T-helper 9 cell (primary cell): ENCODE measurements around the gene RPS19BP1.

ENCODE experiments used
- DNase-seq: peaks from one replicate; pipeline ENCODE4 v3.0.0-alpha.2; 2020

RPS19BP1 gene

DNA sequence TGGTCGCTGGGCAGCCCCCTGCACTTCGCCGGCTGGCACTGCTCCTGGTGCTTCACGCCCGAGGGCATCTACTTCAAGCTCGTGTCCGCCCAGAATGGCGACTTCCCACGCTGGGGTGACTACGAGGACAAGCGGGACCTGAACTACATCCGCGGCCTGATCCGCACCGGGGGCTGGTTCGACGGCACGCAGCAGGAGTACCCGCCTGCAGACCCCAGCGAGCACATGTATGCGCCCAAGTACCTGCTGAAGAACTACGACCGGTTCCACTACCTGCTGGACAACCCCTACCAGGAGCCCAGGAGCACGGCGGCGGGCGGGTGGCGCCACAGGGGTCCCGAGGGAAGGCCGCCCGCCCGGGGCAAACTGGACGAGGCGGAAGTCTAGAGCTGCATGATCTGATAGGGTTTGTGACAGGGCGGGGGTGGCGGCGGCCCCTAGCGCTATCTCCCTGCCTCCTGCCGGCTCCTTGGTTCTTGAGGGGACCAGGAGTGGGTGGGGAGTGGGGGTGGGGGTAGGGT is 43.9 kb downstream of the RPS19BP1 start:
- DNase-seq, result no peak

DNA sequence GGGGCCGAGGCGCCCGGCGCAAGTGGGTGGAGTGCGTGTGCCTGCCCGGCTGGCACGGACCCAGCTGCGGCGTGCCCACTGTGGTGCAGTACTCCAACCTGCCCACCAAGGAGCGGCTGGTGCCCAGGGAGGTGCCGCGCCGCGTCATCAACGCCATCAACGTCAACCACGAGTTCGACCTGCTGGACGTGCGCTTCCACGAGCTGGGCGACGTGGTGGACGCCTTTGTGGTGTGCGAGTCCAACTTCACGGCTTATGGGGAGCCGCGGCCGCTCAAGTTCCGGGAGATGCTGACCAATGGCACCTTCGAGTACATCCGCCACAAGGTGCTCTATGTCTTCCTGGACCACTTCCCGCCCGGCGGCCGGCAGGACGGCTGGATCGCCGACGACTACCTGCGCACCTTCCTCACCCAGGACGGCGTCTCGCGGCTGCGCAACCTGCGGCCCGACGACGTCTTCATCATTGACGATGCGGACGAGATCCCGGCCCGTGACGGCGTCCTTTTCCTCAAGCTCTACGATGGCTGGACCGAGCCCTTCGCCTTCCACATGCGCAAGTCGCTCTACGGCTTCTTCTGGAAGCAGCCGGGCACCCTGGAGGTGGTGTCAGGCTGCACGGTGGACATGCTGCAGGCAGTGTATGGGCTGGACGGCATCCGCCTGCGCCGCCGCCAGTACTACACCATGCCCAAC is 44.6 kb downstream of the RPS19BP1 start:
- DNase-seq, result no peak

DNA sequence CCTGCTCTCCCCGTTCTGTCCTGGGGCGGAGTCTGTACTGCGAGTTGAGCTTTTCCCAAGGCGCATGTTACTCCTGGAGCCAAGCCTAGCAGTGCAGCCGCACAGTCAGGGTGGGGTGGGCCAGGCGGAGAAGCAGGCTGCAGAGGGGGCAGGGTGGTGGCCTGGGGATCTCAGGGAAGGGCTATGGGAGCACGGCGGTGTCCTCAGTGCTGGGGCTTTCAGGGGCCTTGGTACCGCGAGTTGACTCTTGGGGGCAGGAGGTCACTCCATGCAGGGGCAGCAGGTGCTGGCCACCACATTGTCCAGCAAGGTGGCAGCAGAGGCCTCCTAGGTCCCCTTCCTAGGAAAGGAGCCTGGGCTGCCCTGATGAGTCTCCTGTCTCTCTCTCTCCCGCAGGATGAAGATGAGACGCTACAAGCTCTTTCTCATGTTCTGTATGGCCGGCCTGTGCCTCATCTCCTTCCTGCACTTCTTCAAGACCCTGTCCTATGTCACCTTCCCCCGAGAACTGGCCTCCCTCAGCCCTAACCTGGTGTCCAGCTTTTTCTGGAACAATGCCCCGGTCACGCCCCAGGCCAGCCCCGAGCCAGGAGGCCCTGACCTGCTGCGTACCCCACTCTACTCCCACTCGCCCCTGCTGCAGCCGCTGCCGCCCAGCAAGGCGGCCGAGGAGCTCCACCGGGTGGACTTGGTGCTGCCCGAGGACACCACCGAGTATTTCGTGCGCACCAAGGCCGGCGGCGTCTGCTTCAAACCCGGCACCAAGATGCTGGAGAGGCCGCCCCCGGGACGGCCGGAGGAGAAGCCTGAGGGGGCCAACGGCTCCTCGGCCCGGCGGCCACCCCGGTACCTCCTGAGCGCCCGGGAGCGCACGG is 45.4 kb downstream of the RPS19BP1 start:
- DNase-seq, result no peak

DNA sequence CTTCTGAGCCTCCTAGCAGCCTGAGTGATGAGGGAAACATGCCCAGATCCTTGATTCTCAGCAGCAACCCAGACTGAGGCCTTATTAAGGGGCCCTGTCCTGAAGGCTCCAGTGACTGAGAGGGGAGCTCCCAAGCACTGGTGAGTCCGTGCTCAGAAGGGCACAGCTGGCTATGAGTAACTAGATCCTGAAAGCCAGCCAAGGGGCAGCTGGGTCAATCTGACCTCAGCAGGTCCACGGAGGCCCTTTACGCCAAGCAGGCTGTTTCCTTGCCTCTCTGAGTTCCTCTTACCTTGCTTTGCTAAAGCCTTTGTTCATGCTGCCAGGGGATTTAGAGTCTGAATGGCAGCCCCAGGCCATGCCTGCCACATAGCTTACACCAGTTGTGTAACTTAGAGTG is 49.8 kb downstream of the RPS19BP1 start:
- no peak for DNase-seq

DNA sequence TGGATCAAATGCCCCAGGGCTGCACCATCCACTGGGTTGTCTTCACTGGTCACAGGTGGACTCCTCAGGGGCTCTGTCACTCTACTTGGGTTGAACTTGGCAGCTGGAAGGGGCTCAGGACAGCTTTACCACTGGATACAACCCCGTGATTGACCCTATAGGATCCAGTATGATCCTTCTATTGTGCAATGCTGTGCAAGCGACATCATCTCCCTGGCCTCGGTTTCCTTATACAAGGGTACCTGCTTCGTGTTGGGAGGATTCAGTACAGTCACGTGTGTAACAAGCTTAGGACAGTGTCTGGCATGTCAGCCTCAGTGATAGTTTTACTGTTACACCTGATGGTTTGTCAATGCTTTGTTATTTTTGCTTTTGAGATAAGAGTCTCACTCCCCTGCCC is 51.0 kb downstream of the RPS19BP1 start:
- DNase-seq, result no peak

DNA sequence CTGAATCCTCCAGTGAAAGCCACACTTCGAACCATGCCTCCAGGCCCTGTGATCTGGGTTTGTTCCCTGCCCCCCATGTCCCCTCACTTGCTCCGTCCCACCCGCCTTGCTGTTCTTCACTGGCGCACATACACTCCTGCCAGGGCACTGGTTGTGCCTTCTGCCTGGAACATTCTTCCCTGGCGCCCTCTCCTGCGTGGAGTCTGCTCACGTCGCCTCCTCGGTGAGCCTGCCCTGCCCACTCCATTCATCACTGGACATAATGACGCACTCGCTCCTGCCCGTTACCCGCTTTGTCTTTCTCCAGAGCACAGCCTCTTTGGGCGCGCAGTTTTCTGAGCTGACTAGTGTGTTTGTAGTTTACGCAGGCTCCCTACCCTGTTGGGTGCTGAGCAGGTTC is 51.5 kb downstream of the RPS19BP1 start:
- DNase-seq, result no peak

DNA sequence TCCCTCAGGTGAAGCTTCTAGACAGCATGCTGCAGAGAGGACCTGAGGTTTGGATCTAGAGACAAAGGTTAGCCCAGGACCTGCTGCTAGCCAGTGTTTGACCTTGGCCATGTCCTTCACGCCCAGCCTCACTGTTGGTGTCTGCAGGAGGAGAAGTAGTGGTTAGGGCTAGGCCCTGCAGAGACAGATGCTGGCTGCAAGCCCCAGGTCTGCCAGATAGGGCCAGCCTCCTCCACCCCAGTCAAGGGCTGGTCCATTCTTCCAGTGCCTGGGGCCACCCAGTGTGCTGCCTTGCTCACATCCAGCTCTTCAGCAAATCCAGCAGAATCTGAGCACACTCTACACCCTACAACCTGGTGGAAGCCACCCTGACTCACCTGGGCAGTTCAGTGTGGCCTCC is 52.0 kb downstream of the RPS19BP1 start:
- no peak for DNase-seq

DNA sequence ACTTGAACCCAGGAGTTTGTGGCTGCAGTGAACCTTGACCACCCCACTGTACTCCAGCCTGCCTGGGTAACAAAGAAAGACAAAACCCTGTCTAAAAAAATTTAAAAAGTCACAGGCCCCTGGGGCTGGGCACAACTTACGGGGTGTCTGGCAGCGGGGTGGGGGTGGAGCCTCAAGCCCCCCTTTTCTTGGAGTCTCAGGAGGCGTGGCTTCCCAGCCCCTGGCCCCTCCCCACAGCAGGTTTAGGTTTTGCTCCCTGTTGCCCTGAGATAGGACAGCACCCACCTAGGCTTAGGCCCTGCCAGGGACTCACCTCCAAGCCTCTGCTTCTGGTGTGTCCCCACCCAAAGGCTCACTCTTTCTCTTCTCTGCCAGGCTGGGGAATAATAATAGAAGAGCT is 53.3 kb downstream of the RPS19BP1 start:
- DNase-seq, result no peak
